Measurements from ENCODE around the gene COQ9.
"Not testable (repeated sequence)": the region's sequence is repeated elsewhere in the genome, so short reads cannot be mapped to it uniquely, and the experiment has no call there.

COQ9 gene

DNA sequence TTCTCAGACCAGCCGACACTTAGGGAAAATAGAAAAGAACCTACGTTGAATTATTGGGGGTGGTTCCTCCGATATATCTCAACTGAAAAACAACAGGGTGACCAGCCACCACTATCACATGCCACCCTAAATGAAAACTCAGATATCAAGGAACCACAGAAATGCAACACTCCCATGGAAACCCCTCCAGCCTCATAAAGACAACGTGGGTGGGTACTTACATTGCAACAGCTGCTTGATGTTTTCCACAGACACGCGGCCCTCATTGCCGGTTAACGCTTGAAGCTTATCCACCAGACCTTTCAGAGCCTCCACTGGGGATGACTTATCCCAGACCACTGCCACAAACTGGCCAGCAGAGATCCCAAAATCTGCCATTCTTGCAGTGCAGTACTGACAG, 6.7 kb upstream of the COQ9 start:
- H4K8ac ChIP-seq (ENCODE audit: low read depth, low read length); H3K27ac ChIP-seq (ENCODE audit: low read depth, low read length); H3K36me3 ChIP-seq (ENCODE audit: control insufficient read depth, insufficient read depth, low read length); H3K79me1 ChIP-seq (ENCODE audit: low read length); H3K9ac ChIP-seq (ENCODE audit: low read length); H3K4me1 ChIP-seq (ENCODE audit: control insufficient read depth, low read depth, low read length); H3K4me3 ChIP-seq (ENCODE audit: low read length); H2AK5ac ChIP-seq (ENCODE audit: low read length); H3K4me2 ChIP-seq (ENCODE audit: low read length); H2BK15ac ChIP-seq (replicated peaks; ENCODE audit: low read depth); H2BK120ac ChIP-seq (ENCODE audit: low read depth, low read length); H3K18ac ChIP-seq (ENCODE audit: low read length); H3K79me2 ChIP-seq (ENCODE audit: control insufficient read depth, insufficient read depth, low read length); H4K5ac ChIP-seq (ENCODE audit: low read length); H3K23ac ChIP-seq (ENCODE audit: low read length); H3K27me3 ChIP-seq (ENCODE audit: insufficient read depth, low read length, poor library complexity); H2BK5ac ChIP-seq (ENCODE audit: low read length); DNase-seq; H3K4ac ChIP-seq (ENCODE audit: low read depth, low read length); H3K56ac ChIP-seq (ENCODE audit: low read length): not testable (repeated sequence)
- no CpG with 5 or more reads among the region's 8 CpGs for WGBS (ENCODE audit: extremely low coverage, insufficient coverage, low lambda C conversion rate)

DNA sequence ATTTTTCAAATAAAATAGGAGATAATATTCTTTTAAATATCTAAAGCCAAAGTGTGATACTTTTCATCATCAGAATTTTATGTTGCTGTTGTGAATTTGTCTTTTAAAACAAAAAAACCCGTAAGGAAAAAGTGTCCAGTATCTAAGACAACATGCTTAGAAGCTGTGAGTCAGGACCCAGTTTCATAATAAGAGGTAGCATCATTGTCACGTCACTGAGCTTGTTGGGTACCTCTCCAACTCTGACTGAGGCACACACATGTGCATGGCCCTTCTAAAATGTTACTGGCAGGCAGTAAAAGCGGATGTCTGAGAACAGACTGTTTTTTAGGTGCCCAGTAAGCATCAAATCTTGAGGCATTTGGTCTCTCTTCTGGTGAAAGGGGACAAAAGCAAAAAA, 2.6 kb upstream of the COQ9 start:
- Histone ChIP-seq H4K8ac (ENCODE audit: low read depth, low read length) (no peak overlapping the region), H3K18ac (ENCODE audit: low read length) (no peak overlapping the region), H3K4me3 (ENCODE audit: low read length) (no peak overlapping the region), H3K4me1 (ENCODE audit: control insufficient read depth, low read depth, low read length) (peaks cover 4% of the 10 kb centered on the region), H3K36me3 (ENCODE audit: control insufficient read depth, insufficient read depth, low read length) (peaks cover 2% of the 10 kb centered on the region), H2BK120ac (ENCODE audit: low read depth, low read length) (no peak overlapping the region), H3K27ac (ENCODE audit: low read depth, low read length) (no peak overlapping the region), H3K9ac (ENCODE audit: low read length) (no peak overlapping the region), H3K4ac (ENCODE audit: low read depth, low read length) (no peak overlapping the region), H3K23ac (ENCODE audit: low read length) (no peak overlapping the region), H3K27me3 (ENCODE audit: insufficient read depth, low read length, poor library complexity) (no peaks in the 10 kb centered on the region), H3K79me2 (ENCODE audit: control insufficient read depth, insufficient read depth, low read length) (peaks cover 13% of the 10 kb centered on the region), H2BK5ac (ENCODE audit: low read length) (no peak overlapping the region), H2BK15ac (replicated peaks; ENCODE audit: low read depth) (no peak overlapping the region), H2AK5ac (ENCODE audit: low read length) (no peak overlapping the region), H3K4me2 (ENCODE audit: low read length) (no peak overlapping the region), H3K56ac (ENCODE audit: low read length) (no peak overlapping the region), H3K79me1 (ENCODE audit: low read length) (peaks cover 15% of the 10 kb centered on the region), H4K5ac (ENCODE audit: low read length) (no peak overlapping the region)
- no CpG with 5 or more reads among the region's 3 CpGs for WGBS (ENCODE audit: extremely low coverage, insufficient coverage, low lambda C conversion rate)
- no peak for DNase-seq

DNA sequence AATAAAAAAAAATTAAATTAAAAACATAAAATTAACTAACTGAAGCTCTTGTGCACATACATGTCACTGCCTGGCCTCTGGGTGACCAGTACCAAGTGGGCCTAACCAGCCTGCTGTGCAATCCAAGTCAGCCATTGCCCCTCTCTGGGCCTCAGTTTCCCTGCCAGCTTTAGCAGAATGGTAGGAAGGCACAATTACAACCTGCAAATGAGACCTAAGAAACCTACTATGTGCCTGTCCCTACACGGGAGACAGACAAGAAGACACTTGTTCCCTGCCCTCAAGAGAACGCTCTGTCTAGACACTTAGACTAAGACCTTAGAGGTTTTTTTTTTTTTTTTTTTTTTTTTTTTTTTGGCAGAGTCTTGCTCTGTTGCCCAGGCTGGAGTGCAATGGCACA, 1.8 kb upstream of the COQ9 start:
- Histone ChIP-seq H3K4ac (ENCODE audit: low read depth, low read length) (no peak overlapping the region), H3K4me1 (ENCODE audit: control insufficient read depth, low read depth, low read length) (peaks cover 4% of the 10 kb centered on the region), H3K79me2 (ENCODE audit: control insufficient read depth, insufficient read depth, low read length) (peaks cover 13% of the 10 kb centered on the region), H3K4me3 (ENCODE audit: low read length) (no peak overlapping the region), H2BK15ac (replicated peaks; ENCODE audit: low read depth) (no peak overlapping the region), H3K79me1 (ENCODE audit: low read length) (peaks cover 15% of the 10 kb centered on the region), H3K36me3 (ENCODE audit: control insufficient read depth, insufficient read depth, low read length) (peaks cover 2% of the 10 kb centered on the region), H3K56ac (ENCODE audit: low read length) (no peak overlapping the region), H2BK120ac (ENCODE audit: low read depth, low read length) (no peak overlapping the region), H3K9ac (ENCODE audit: low read length) (no peak overlapping the region), H4K8ac (ENCODE audit: low read depth, low read length) (no peak overlapping the region), H4K5ac (ENCODE audit: low read length) (no peak overlapping the region), H3K18ac (ENCODE audit: low read length) (no peak overlapping the region), H3K23ac (ENCODE audit: low read length) (no peak overlapping the region), H2BK5ac (ENCODE audit: low read length) (no peak overlapping the region), H3K27me3 (ENCODE audit: insufficient read depth, low read length, poor library complexity) (no peaks in the 10 kb centered on the region), H3K4me2 (ENCODE audit: low read length) (no peak overlapping the region), H2AK5ac (ENCODE audit: low read length) (no peak overlapping the region), H3K27ac (ENCODE audit: low read depth, low read length) (no peak overlapping the region)
- DNase-seq, result no peak
- WGBS (ENCODE audit: extremely low coverage, insufficient coverage, low lambda C conversion rate), result no CpG with 5 or more reads among the region's 2 CpGs

DNA sequence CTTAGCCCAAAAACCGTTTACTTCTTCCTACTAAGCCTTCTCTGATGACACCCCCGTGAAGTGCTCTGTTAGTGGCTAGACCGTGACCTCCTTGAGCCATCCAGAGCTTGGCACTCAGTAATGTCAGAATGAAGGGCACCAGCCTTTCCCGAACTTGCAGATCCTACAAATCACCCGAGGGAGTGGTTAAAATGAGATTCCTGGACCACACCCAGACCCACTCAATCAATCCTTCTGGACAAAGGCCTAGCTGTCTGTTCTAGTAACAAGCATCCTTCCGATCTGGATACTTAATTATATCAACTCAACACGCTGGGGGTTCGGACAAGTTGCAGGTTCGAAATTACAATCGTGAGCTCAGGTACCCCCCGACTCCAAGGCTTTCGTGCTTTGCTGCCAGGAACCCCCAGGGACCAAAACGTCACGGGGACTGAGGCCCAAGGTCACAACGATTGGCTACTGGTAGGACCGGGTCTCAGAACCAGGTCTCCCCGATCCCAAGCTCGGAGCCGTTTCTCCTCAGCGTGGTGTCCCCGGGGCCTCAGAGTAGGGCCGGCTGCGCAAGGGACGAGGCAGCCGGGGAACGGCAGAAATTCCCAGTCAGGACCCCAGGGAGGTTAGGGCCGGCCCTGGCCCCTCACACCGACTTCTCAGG, 621 bp upstream of the COQ9 start:
- Histone ChIP-seq H3K56ac (ENCODE audit: low read length) (peak overlapping the region; percentile 92), H3K4me3 (ENCODE audit: low read length) (peak overlapping the region; percentile 80), H2BK5ac (ENCODE audit: low read length) (no peak overlapping the region), H2BK15ac (replicated peaks; ENCODE audit: low read depth) (no peak overlapping the region), H3K36me3 (ENCODE audit: control insufficient read depth, insufficient read depth, low read length) (no peaks in the 10 kb centered on the region), H4K5ac (ENCODE audit: low read length) (no peak overlapping the region), H3K23ac (ENCODE audit: low read length) (peak overlapping the region; percentile 92), H3K27me3 (ENCODE audit: insufficient read depth, low read length, poor library complexity) (no peaks in the 10 kb centered on the region), H3K4me1 (ENCODE audit: control insufficient read depth, low read depth, low read length) (peaks cover 4% of the 10 kb centered on the region), H2BK120ac (ENCODE audit: low read depth, low read length) (no peak overlapping the region), H3K4me2 (ENCODE audit: low read length) (peak overlapping the region; percentile 90), H3K4ac (ENCODE audit: low read depth, low read length) (peak overlapping the region; percentile 86), H3K9ac (ENCODE audit: low read length) (peak overlapping the region; percentile 96), H2AK5ac (ENCODE audit: low read length) (peak overlapping the region; percentile 83), H3K18ac (ENCODE audit: low read length) (peak overlapping the region; percentile 13), H4K8ac (ENCODE audit: low read depth, low read length) (no peak overlapping the region), H3K79me2 (ENCODE audit: control insufficient read depth, insufficient read depth, low read length) (peaks cover 13% of the 10 kb centered on the region), H3K79me1 (ENCODE audit: low read length) (peaks cover 12% of the 10 kb centered on the region), H3K27ac (ENCODE audit: low read depth, low read length) (peak overlapping the region; percentile 13)
- peak; percentile 40 for DNase-seq
- WGBS (ENCODE audit: extremely low coverage, insufficient coverage, low lambda C conversion rate), result no CpG with 5 or more reads among the region's 28 CpGs

DNA sequence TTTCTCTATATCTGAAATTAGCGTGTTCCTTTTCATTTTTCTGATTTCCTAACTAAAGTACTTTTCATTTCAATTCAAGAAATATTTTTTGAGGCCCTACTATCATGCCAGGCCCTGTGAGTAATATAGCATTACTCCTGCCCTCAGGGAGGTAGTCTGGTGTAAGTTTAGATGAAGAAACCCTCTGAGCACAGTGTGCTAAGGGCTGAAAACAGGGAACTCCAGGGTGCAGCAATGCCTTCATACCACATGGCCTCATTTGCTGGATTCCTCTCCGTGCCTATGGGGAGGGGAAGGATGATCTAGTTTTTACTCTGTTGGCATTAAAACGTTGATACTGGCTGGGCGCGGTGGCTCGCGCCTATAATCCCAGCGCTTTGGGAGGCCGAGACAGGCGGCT, 4.7 kb downstream of the COQ9 start:
- Histone ChIP-seq H3K4ac (ENCODE audit: low read depth, low read length) (no peak overlapping the region), H3K36me3 (ENCODE audit: control insufficient read depth, insufficient read depth, low read length) (peaks cover 2% of the 10 kb centered on the region), H4K8ac (ENCODE audit: low read depth, low read length) (no peak overlapping the region), H2BK15ac (replicated peaks; ENCODE audit: low read depth) (no peak overlapping the region), H2BK120ac (ENCODE audit: low read depth, low read length) (no peak overlapping the region), H3K4me3 (ENCODE audit: low read length) (no peak overlapping the region), H4K5ac (ENCODE audit: low read length) (no peak overlapping the region), H3K23ac (ENCODE audit: low read length) (no peak overlapping the region), H3K9ac (ENCODE audit: low read length) (no peak overlapping the region), H2AK5ac (ENCODE audit: low read length) (no peak overlapping the region), H3K4me1 (ENCODE audit: control insufficient read depth, low read depth, low read length) (no peaks in the 10 kb centered on the region), H3K56ac (ENCODE audit: low read length) (no peak overlapping the region), H3K79me1 (ENCODE audit: low read length) (no peaks in the 10 kb centered on the region), H3K79me2 (ENCODE audit: control insufficient read depth, insufficient read depth, low read length) (no peaks in the 10 kb centered on the region), H3K18ac (ENCODE audit: low read length) (no peak overlapping the region), H2BK5ac (ENCODE audit: low read length) (no peak overlapping the region), H3K27ac (ENCODE audit: low read depth, low read length) (no peak overlapping the region), H3K4me2 (ENCODE audit: low read length) (no peak overlapping the region), H3K27me3 (ENCODE audit: insufficient read depth, low read length, poor library complexity) (no peaks in the 10 kb centered on the region)
- DNase-seq, result no peak
- WGBS (ENCODE audit: extremely low coverage, insufficient coverage, low lambda C conversion rate), result no CpG with 5 or more reads among the region's 10 CpGs

All from mesendoderm (in vitro differentiated cells).